ENCODE results near the gene OGFOD3.

DNA sequence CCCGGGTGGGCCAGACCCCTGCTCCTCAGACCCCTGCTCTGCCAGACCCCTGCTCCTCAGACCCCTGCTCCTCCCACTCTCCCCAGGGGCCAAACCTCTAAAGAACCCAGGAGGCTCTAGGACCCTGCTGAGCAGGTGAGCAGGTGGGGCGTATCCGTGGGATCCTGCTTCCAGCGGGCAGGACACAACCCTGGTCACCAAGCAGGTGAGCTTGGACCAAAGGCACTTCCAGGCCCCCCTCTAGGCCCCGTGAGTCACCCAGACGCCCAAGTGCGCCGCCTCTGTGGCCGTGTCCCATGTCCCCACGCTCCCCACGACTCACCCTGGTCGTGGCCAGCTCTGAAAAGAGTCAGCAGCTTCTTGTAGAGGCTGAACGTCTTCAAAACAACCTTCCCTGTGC lies 27.2 kb upstream of the OGFOD3 start:
- TF ChIP-seq POLR2A (IDR thresholded peaks at IDR 0.05) (no peak), EP300 (IDR thresholded peaks at IDR 0.05; ENCODE audit: low read depth) (no peak)
- TF ChIP-seq, protein P1, sequence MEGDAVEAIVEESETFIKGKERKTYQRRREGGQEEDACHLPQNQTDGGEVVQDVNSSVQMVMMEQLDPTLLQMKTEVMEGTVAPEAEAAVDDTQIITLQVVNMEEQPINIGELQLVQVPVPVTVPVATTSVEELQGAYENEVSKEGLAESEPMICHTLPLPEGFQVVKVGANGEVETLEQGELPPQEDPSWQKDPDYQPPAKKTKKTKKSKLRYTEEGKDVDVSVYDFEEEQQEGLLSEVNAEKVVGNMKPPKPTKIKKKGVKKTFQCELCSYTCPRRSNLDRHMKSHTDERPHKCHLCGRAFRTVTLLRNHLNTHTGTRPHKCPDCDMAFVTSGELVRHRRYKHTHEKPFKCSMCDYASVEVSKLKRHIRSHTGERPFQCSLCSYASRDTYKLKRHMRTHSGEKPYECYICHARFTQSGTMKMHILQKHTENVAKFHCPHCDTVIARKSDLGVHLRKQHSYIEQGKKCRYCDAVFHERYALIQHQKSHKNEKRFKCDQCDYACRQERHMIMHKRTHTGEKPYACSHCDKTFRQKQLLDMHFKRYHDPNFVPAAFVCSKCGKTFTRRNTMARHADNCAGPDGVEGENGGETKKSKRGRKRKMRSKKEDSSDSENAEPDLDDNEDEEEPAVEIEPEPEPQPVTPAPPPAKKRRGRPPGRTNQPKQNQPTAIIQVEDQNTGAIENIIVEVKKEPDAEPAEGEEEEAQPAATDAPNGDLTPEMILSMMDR (IDR thresholded peaks at IDR 0.05) = no peak

Measured in transverse colon (tissue), 3 donors.